Ovary (tissue), 9 donors: ENCODE data around the gene TENM3. TPM values are rescaled to one million over a fixed set of nuclear protein-coding genes. Genes with fewer than 3 reads are reported as not detected.

ENCODE experiments used
- DNase-seq, 5 donors: peaks; one replicate each; pipeline ENCODE4 v3.0.0-alpha.2; 2019 to 2020
- H3K27ac ChIP-seq, 2 donors: fragments of 200-600 bp; one replicate each; pipeline versions ENCODE4 v1.5.1 to v1.8.0; 2019 to 2022
- H3K27me3 ChIP-seq: fragments of 200-600 bp; one replicate; pipeline ENCODE4 v1.8.0; 2022
- H3K36me3 ChIP-seq: fragments of 200-600 bp; sonication (generic); one replicate; pipeline ENCODE4 v1.5.1; 2019
- H3K4me1 ChIP-seq: one replicate; pipeline ENCODE4 v1.8.1; 2013; ENCODE audit warnings: mild to moderate bottlenecking, moderate library complexity; ENCODE audit not compliant: insufficient read depth
- H3K4me3 ChIP-seq: fragments of 200-600 bp; sonication (generic); one replicate; pipeline ENCODE4 v1.5.1; 2017
- H3K9me3 ChIP-seq, 2 donors: fragments of 200-600 bp in 1 of 2; sonication (generic) in 1 of 2; one replicate each; pipeline versions ENCODE4 v1.5.1 to v1.8.1; 2013 to 2019; ENCODE audit warnings: mild to moderate bottlenecking in 1 of 2, moderate library complexity in 1 of 2
- EP300 ChIP-seq: sonication (generic); formaldehyde crosslinking; IDR thresholded peaks from one replicate; pipeline ENCODE4 v1.6.1; 2017; ENCODE audit warnings: antibody characterized with exemption
- POLR2A ChIP-seq: fragments of 450-650 bp; IDR thresholded peaks from one replicate; pipeline ENCODE4 v1.6.1; 2017; ENCODE audit warnings: antibody characterized with exemption, mild to moderate bottlenecking, moderate library complexity
- WGBS, 3 donors: extraction: QIAGEN DNeasy Blood & Tissue Kit in 1 of 3; methylation state at CpG; one replicate each; pipeline versions ENCODE4 v1.1.5 to v1.1.7; 2013 to 2017; 5-methylcytosine and 5-hydroxymethylcytosine counted together
- intact Hi-C, 4 donors: fragments of 100-400 bp; cut with DNase I; formaldehyde crosslinking; loops; one replicate each; pipeline versions ENCODE4 v1.11.0 to v1.15.1; 2022 to 2023
- polyA plus RNA-seq, 2 donors: library from polyadenylated mRNA; stranded (reverse); fragments of 200-250 nt in 1 of 2; fragments of 350-450 nt in 1 of 2; fragmentation: Illumina TruSeq in 1 of 2; extraction: RNeasy Lipid Tissue Mini Kit (QIAGEN cat#74804) in 1 of 2; gene quantifications; one replicate each; pipeline ENCODE4 v1.2.3, GENCODE V29; 2013 to 2014
- total RNA-seq, 7 donors: library from RNA; depleted of rRNA in 2 of 7; stranded (reverse); fragments of >200 nt in 2 of 7; fragmentation: NEBNext Ultra II Directional in 3 of 7; extraction: Animal tissue kit (Norgen Biotek cat#: 25700) in 3 of 7; gene quantifications; one replicate each; pipeline versions ENCODE4 v1.1.0 to v1.2.4, GENCODE V29; 2016 to 2023
- TF ChIP-seq, protein P1 (sequence below), 3 donors: fragments of 450-650 bp in 2 of 3; fragments of 200-600 bp in 1 of 3; IDR thresholded peaks; one replicate each; pipeline versions ENCODE4 v1.5.1 to v1.8.0; 2016 to 2022; ENCODE audit warnings: antibody characterized with exemption in 3 of 3, mild to moderate bottlenecking in 1 of 3
- donor health status: DM: no; HTN: no; CAD: no; lungs with moderate emphysema.
- donor health status: DM: no; HTN: no; CAD: no.
- donor health status: Bipolar disorder and iron deficiency.
- donor health status: DM: yes; HTN: yes; CAD: no.
- donor health status: DM: no; HTN: no; CAD: no.
- donor health status: DM: yes; HTN: yes; CAD: no.

TENM3 gene
- total and polyA plus RNA-seq, 9 donors, result 0.82 to 16.1 (median 5.7) TPM

GRCh38 chr4:182748283-182748682 lies 505.1 kb downstream of the TENM3 start:
- TF ChIP-seq POLR2A (no peak), EP300 (no peak)
- TF ChIP-seq, protein P1, sequence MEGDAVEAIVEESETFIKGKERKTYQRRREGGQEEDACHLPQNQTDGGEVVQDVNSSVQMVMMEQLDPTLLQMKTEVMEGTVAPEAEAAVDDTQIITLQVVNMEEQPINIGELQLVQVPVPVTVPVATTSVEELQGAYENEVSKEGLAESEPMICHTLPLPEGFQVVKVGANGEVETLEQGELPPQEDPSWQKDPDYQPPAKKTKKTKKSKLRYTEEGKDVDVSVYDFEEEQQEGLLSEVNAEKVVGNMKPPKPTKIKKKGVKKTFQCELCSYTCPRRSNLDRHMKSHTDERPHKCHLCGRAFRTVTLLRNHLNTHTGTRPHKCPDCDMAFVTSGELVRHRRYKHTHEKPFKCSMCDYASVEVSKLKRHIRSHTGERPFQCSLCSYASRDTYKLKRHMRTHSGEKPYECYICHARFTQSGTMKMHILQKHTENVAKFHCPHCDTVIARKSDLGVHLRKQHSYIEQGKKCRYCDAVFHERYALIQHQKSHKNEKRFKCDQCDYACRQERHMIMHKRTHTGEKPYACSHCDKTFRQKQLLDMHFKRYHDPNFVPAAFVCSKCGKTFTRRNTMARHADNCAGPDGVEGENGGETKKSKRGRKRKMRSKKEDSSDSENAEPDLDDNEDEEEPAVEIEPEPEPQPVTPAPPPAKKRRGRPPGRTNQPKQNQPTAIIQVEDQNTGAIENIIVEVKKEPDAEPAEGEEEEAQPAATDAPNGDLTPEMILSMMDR (IDR thresholded peaks at IDR 0.05), result no peak
- no peaks in the 10 kb centered on the region for H3K27me3 ChIP-seq
- intact Hi-C loops, result no loop called here
- DNase-seq, result no peak
- no peaks in the 10 kb centered on the region for H3K36me3 ChIP-seq
- WGBS, 3 donors, result 46 to 65% (median 47%) methylated on average over 8 of the region's 8 CpGs
- H3K4me1 ChIP-seq, result no peaks in the 10 kb centered on the region
- no peak overlapping the region for H3K4me3 ChIP-seq
- H3K9me3 ChIP-seq, result no peaks in the 10 kb centered on the region
- no peak overlapping the region for H3K27ac ChIP-seq

- Histone ChIP-seq H3K4me1 (no peaks in the 10 kb centered on the region), H3K4me3 (no peak overlapping the region), H3K27me3 (no peaks in the 10 kb centered on the region), H3K36me3 (no peaks in the 10 kb centered on the region), H3K27ac (no peak overlapping the region), H3K9me3 (no peaks in the 10 kb centered on the region)
- DNase-seq, result no peak
- 74 to 83% (median 78%) methylated on average over 2 of the region's 2 CpGs for WGBS, 3 donors
- intact Hi-C loops, result no loop called here
- TF ChIP-seq EP300, result no peak
- TF ChIP-seq, protein P1 (IDR thresholded peaks at IDR 0.05), result no peak
- TF ChIP-seq POLR2A, result no peak
Observed at GRCh38 chr4:182748949-182749348, 505.7 kb downstream of the TENM3 start.

GRCh38 chr4:182749667-182750167 lies 506.5 kb downstream of the TENM3 start:
- intact Hi-C loops, result no loop called here
- H3K4me1 ChIP-seq, result no peaks in the 10 kb centered on the region
- H3K9me3 ChIP-seq, result no peaks in the 10 kb centered on the region
- H3K27me3 ChIP-seq, result no peaks in the 10 kb centered on the region
- H3K27ac ChIP-seq, result no peak overlapping the region
- no peak for DNase-seq
- no peak overlapping the region for H3K4me3 ChIP-seq
- WGBS, 3 donors, result 82 to 97% (median 88%) methylated on average over 1 of the region's 1 CpG
- TF ChIP-seq POLR2A, result no peak
- TF ChIP-seq, protein P1 (IDR thresholded peaks at IDR 0.05), result no peak
- no peak for TF ChIP-seq EP300
- H3K36me3 ChIP-seq, result no peaks in the 10 kb centered on the region

- no peaks in the 10 kb centered on the region for H3K4me1 ChIP-seq
- TF ChIP-seq POLR2A (no peak), EP300 (no peak)
- TF ChIP-seq, protein P1 (IDR thresholded peaks at IDR 0.05), result no peak
- no peak overlapping the region for H3K27ac ChIP-seq
- DNase-seq, result no peak
- no peaks in the 10 kb centered on the region for H3K9me3 ChIP-seq
- intact Hi-C loops, result no loop called here
- H3K4me3 ChIP-seq, result no peak overlapping the region
- H3K36me3 ChIP-seq, result no peaks in the 10 kb centered on the region
- WGBS, 3 donors, result 31 to 55% (median 52%) methylated on average over 2 of the region's 2 CpGs
- no peaks in the 10 kb centered on the region for H3K27me3 ChIP-seq
Observed at GRCh38 chr4:182752158-182752910, 509.1 kb downstream of the TENM3 start.
